Cardiac muscle cell (in vitro differentiated cells and primary cell): ENCODE data around the gene DPH1. TPM values are rescaled to one million over a fixed set of nuclear protein-coding genes. Genes with fewer than 3 reads are reported as not detected.

ENCODE experiments used
- DNase-seq, 2 donors: peaks; one replicate each; pipeline versions ENCODE4 v3.0.0 to v3.0.0-alpha.2; 2010 to 2017; ENCODE audit warnings: low read depth in 1 of 2, low spot score in 1 of 2
- H3K27ac ChIP-seq: fragments of 200-600 bp; sonication (generic); 2 replicates; pipeline ENCODE4 v1.5.1; 2016
- H3K27me3 ChIP-seq: fragments of 200-600 bp; sonication (generic); 2 replicates; pipeline ENCODE4 v1.6.0; 2016; ENCODE audit warnings: control low read depth
- H3K36me3 ChIP-seq: fragments of 200-600 bp; sonication (generic); 2 replicates; pipeline ENCODE4 v1.5.1; 2016; ENCODE audit warnings: control low read depth
- H3K4me1 ChIP-seq: fragments of 200-600 bp; sonication (generic); 2 replicates; pipeline ENCODE4 v1.8.1; 2017; ENCODE audit warnings: low read depth, mild to moderate bottlenecking, mixed run types
- H3K4me3 ChIP-seq: fragments of 200-600 bp; sonication (generic); 2 replicates; pipeline ENCODE4 v1.5.1; 2016; ENCODE audit warnings: mild to moderate bottlenecking
- H3K9me3 ChIP-seq: fragments of 200-600 bp; sonication (generic); 2 replicates; pipeline ENCODE4 v1.5.1; 2017; ENCODE audit warnings: low read depth, mild to moderate bottlenecking, control low read depth
- polyA plus RNA-seq: library from polyadenylated mRNA; unstranded; fragments of >200 nt; fragmentation: Nextera tagmentation; extraction: Ambion mirVana; gene quantifications from 2 replicates; pipeline ENCODE4 v1.2.1, GENCODE V29; 2016
- total RNA-seq: library from RNA; depleted of rRNA; stranded (reverse); fragments of >200 nt; gene quantifications from 2 replicates; pipeline ENCODE4 v1.2.3, GENCODE V29; 2016
- TF ChIP-seq, protein P1 (sequence below): IDR thresholded peaks from 2 replicates; pipeline ENCODE4 v1.5.1; 2012; ENCODE audit warnings: low read depth, mild to moderate bottlenecking, low read length

DPH1 gene
- total and polyA plus RNA-seq, 2 experiments from 2014 or later: 59.5 to 88.6 TPM

DNA sequence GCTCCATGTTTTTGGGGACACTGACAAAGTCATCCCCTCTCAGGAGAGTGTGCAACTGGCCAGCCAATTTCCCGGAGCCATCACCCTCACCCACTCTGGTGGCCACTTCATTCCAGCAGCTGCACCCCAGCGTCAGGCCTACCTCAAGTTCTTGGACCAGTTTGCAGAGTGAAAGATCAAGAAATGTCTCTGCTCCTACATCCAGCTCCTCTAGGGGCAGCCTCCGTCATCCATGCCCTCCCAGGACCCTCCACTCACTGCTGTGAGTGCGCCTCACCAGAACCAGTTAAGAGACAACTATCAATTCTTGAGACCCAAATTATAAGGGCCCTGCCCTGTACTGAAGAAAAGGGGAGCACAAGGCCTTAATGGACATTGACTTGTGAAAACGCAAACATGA is 13.0 kb downstream of the DPH1 start:
- H3K27ac ChIP-seq: peak overlapping the region; percentile 83
- H3K36me3 ChIP-seq: peaks cover 5% of the 10 kb centered on the region
- no peak for DNase-seq
- peaks cover 4% of the 10 kb centered on the region for H3K4me1 ChIP-seq
- TF ChIP-seq, protein P1, sequence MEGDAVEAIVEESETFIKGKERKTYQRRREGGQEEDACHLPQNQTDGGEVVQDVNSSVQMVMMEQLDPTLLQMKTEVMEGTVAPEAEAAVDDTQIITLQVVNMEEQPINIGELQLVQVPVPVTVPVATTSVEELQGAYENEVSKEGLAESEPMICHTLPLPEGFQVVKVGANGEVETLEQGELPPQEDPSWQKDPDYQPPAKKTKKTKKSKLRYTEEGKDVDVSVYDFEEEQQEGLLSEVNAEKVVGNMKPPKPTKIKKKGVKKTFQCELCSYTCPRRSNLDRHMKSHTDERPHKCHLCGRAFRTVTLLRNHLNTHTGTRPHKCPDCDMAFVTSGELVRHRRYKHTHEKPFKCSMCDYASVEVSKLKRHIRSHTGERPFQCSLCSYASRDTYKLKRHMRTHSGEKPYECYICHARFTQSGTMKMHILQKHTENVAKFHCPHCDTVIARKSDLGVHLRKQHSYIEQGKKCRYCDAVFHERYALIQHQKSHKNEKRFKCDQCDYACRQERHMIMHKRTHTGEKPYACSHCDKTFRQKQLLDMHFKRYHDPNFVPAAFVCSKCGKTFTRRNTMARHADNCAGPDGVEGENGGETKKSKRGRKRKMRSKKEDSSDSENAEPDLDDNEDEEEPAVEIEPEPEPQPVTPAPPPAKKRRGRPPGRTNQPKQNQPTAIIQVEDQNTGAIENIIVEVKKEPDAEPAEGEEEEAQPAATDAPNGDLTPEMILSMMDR: no peak
- H3K4me3 ChIP-seq: peak overlapping the region; percentile 61
- no peaks in the 10 kb centered on the region for H3K9me3 ChIP-seq
- no peaks in the 10 kb centered on the region for H3K27me3 ChIP-seq

DNA sequence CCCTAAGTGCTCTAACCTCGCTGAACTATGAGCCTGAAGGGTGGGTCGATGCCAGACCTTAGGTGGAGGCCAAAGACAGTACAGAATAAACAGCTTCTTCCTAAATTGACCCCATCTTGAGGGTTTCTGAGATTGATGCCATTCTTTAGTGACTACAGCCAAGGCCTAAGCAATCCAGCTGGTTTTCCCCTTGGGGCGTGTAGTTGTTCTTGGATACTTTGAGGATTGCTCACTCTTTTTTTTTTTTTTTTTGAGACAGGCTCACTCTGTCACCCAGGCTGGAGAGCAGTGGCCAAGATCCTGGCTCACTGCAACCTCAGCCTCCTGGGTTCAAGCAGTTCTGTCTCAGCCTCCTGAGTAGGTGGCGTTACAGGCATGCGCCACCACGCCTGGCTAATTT is 13.8 kb downstream of the DPH1 start:
- Histone ChIP-seq H3K36me3 (peaks cover 5% of the 10 kb centered on the region), H3K27ac (no peak overlapping the region), H3K27me3 (peaks cover 7% of the 10 kb centered on the region), H3K4me3 (no peak overlapping the region), H3K4me1 (peaks cover 4% of the 10 kb centered on the region), H3K9me3 (no peaks in the 10 kb centered on the region)
- TF ChIP-seq, protein P1: no peak
- no peak for DNase-seq

DNA sequence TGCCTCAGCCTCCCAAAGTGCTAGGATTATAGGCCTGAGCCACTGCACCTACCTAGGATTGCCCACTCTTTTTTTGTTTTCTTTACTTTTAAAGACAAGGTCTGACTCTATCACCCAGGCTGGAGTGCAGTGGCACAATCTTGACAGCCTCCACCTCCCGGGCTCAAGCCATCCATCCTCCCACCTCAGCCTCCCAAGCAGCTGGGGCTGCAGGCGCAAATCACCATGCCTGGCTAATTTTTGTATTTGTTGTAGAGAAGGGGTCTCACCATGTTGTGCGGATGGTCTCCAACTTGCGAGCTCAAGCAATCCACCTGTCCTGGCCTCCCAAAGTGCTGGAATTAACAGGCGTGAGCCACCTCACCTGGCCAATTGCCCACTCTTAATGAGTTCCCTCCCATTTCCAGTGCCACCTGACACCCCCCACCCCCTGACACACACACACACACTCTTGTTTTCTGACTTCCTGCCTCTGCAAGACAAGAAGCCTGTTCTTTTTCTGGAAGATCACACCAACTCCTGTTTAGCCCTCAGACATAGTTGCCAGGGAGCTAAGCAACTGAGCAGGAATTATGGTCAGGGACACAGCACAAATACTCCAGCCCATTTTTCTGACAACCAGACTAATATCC is 14.4 kb downstream of the DPH1 start:
- H3K27ac ChIP-seq: no peak overlapping the region
- peaks cover 5% of the 10 kb centered on the region for H3K36me3 ChIP-seq

DNA sequence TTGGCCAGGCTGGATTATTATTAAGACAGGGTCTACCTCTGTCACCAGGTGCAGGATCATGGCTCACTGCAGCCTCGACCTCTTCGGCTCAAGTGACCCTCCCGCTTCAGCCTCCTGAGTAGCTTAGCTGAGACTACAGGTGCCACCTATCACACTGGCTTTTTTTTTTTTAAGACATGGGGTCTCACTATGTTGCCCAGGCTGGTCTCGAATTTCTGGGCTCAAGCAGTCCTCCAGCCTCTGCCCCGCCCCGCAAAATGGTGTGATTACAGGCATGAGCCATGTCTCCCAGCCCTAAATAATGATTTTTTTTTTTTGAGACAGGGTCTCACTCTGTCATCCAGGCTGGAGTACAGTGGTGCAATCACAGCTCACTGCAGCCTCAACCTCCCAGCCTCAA is 17.6 kb downstream of the DPH1 start:
- Histone ChIP-seq H3K9me3 (no peaks in the 10 kb centered on the region), H3K36me3 (peaks cover 5% of the 10 kb centered on the region), H3K27me3 (peaks cover 38% of the 10 kb centered on the region), H3K27ac (no peak overlapping the region), H3K4me1 (peaks cover 8% of the 10 kb centered on the region), H3K4me3 (no peak overlapping the region)
- DNase-seq: no peak
- TF ChIP-seq, protein P1: no peak

More for the DNA sequence above, 14.4 kb downstream of the DPH1 start:
- TF ChIP-seq, protein P1: no peak
- no peak for DNase-seq
- peaks cover 4% of the 10 kb centered on the region for H3K4me1 ChIP-seq
- H3K4me3 ChIP-seq: no peak overlapping the region
- H3K9me3 ChIP-seq: no peaks in the 10 kb centered on the region
- H3K27me3 ChIP-seq: peaks cover 13% of the 10 kb centered on the region

DNA sequence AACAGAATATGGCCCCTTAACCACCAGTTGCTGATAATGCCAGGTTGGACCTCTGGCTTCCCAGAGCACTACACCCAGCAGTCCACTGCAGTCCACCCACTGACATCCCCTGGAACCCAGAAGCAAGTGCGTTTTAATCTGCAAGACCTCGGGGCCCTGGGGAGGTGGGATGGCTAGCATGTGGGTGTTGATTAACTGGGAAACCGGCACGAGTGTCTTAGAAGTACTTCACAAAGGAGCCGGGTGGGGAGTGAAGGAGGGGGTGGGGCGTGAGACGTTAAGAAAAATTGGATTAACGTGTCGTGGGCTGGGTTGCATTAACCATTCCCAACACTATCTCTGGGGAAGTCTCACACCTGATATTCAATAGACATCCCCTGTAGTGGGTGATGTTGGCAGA is 18.9 kb downstream of the DPH1 start:
- no peaks in the 10 kb centered on the region for H3K9me3 ChIP-seq
- no peak overlapping the region for H3K27ac ChIP-seq
- H3K36me3 ChIP-seq: no peaks in the 10 kb centered on the region
- TF ChIP-seq, protein P1: no peak
- peaks cover 8% of the 10 kb centered on the region for H3K4me1 ChIP-seq
- H3K27me3 ChIP-seq: peaks cover 49% of the 10 kb centered on the region
- H3K4me3 ChIP-seq: no peak overlapping the region
- no peak for DNase-seq
